WTC11 (cell line): Measurements from ENCODE around the gene SLC2A10.

Source experiments
- CBFB ChIP-seq: sonication (generic); formaldehyde crosslinking; IDR thresholded peaks from 2 replicates; pipeline ENCODE4 v1.8.1; 2022; ENCODE audit warnings: mild to moderate bottlenecking, low read depth, missing genetic modification reagents
- ERG ChIP-seq: fragments of 250-450 bp; sonication (Bioruptor Pico); IDR thresholded peaks from 2 replicates; pipeline ENCODE4 v1.8.0; 2021; ENCODE audit warnings: mild to moderate bottlenecking
- NR1H2 ChIP-seq: sonication (generic); formaldehyde crosslinking; IDR thresholded peaks from 2 replicates; pipeline ENCODE4 v1.9.0; 2021; ENCODE audit warnings: mild to moderate bottlenecking, moderate library complexity, missing genetic modification reagents
- RORB ChIP-seq: fragments of 250-450 bp; sonication (Bioruptor Pico); IDR thresholded peaks from 2 replicates; pipeline ENCODE4 v1.9.0; 2021; ENCODE audit warnings: mild to moderate bottlenecking
- SMAD3 ChIP-seq: sonication (generic); formaldehyde crosslinking; IDR thresholded peaks from 2 replicates; pipeline ENCODE4 v1.8.0; 2022; ENCODE audit warnings: missing genetic modification reagents, mild to moderate bottlenecking, borderline replicate concordance
- TEAD1 ChIP-seq: sonication (generic); formaldehyde crosslinking; IDR thresholded peaks from 2 replicates; pipeline ENCODE4 v1.8.0; 2022; ENCODE audit warnings: mild to moderate bottlenecking, missing genetic modification reagents
- ZBTB21 ChIP-seq: sonication (generic); formaldehyde crosslinking; IDR thresholded peaks from 2 replicates; pipeline ENCODE4 v1.8.1; 2023; ENCODE audit warnings: mild to moderate bottlenecking, missing genetic modification reagents, borderline replicate concordance
- ZBTB43 ChIP-seq: sonication (generic); formaldehyde crosslinking; IDR thresholded peaks from 2 replicates; pipeline ENCODE4 v1.8.1; 2023; ENCODE audit warnings: mild to moderate bottlenecking, missing genetic modification reagents
- ZNF317 ChIP-seq: sonication (generic); formaldehyde crosslinking; IDR thresholded peaks from 2 replicates; pipeline ENCODE4 v1.8.1; 2023; ENCODE audit warnings: low read depth, mild to moderate bottlenecking, moderate library complexity, missing genetic modification reagents, borderline replicate concordance
- TF ChIP-seq, protein P1 (sequence below): fragments of 200-600 bp; IDR thresholded peaks from 2 replicates; pipeline ENCODE4 v1.8.0; 2022; ENCODE audit warnings: antibody characterized with exemption
- TF ChIP-seq, protein P2 (sequence below): sonication (generic); formaldehyde crosslinking; IDR thresholded peaks from 2 replicates; pipeline ENCODE4 v1.8.1; 2022; ENCODE audit warnings: mild to moderate bottlenecking, missing genetic modification reagents, moderate library complexity, borderline replicate concordance
- TF ChIP-seq, protein P3 (sequence below): sonication (generic); formaldehyde crosslinking; IDR thresholded peaks from 2 replicates; pipeline ENCODE4 v1.8.1; 2023; ENCODE audit warnings: mild to moderate bottlenecking, moderate library complexity, missing genetic modification reagents

DNA sequence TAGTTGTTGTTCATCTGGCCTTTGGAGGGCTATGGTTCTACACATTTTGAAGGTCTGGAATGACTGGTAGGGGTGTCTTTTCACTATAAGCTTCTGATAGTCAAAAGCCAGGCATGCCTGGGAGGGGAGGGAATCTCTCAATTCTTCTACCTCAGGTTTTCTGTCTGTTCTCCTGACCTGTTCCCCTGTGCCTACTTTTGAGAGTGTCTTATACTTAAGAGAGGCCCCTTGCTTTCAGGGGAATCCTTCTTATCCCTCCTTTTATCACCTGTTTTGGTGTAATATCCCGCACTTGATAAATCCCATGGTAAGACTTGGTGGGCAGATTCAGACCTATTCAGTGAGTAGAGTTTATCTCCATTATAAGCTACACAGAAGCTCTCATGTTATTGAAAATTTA lies 47.8 kb upstream of the SLC2A10 start:
- TF ChIP-seq TEAD1 (CRISPR knock-in tag) = no peak
- TF ChIP-seq ERG = no peak
- TF ChIP-seq, protein P1, sequence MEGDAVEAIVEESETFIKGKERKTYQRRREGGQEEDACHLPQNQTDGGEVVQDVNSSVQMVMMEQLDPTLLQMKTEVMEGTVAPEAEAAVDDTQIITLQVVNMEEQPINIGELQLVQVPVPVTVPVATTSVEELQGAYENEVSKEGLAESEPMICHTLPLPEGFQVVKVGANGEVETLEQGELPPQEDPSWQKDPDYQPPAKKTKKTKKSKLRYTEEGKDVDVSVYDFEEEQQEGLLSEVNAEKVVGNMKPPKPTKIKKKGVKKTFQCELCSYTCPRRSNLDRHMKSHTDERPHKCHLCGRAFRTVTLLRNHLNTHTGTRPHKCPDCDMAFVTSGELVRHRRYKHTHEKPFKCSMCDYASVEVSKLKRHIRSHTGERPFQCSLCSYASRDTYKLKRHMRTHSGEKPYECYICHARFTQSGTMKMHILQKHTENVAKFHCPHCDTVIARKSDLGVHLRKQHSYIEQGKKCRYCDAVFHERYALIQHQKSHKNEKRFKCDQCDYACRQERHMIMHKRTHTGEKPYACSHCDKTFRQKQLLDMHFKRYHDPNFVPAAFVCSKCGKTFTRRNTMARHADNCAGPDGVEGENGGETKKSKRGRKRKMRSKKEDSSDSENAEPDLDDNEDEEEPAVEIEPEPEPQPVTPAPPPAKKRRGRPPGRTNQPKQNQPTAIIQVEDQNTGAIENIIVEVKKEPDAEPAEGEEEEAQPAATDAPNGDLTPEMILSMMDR = no peak
- TF ChIP-seq SMAD3 (CRISPR knock-in tag) = no peak
- TF ChIP-seq CBFB (CRISPR knock-in tag) = no peak
- no peak for TF ChIP-seq ZNF317 (CRISPR knock-in tag)
- no peak for TF ChIP-seq NR1H2 (CRISPR knock-in tag)
- TF ChIP-seq ZBTB43 = no peak
- TF ChIP-seq, protein P2, sequence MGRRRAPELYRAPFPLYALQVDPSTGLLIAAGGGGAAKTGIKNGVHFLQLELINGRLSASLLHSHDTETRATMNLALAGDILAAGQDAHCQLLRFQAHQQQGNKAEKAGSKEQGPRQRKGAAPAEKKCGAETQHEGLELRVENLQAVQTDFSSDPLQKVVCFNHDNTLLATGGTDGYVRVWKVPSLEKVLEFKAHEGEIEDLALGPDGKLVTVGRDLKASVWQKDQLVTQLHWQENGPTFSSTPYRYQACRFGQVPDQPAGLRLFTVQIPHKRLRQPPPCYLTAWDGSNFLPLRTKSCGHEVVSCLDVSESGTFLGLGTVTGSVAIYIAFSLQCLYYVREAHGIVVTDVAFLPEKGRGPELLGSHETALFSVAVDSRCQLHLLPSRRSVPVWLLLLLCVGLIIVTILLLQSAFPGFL (CRISPR knock-in tag) = no peak
- no peak for TF ChIP-seq ZBTB21 (CRISPR knock-in tag)
- TF ChIP-seq, protein P3, sequence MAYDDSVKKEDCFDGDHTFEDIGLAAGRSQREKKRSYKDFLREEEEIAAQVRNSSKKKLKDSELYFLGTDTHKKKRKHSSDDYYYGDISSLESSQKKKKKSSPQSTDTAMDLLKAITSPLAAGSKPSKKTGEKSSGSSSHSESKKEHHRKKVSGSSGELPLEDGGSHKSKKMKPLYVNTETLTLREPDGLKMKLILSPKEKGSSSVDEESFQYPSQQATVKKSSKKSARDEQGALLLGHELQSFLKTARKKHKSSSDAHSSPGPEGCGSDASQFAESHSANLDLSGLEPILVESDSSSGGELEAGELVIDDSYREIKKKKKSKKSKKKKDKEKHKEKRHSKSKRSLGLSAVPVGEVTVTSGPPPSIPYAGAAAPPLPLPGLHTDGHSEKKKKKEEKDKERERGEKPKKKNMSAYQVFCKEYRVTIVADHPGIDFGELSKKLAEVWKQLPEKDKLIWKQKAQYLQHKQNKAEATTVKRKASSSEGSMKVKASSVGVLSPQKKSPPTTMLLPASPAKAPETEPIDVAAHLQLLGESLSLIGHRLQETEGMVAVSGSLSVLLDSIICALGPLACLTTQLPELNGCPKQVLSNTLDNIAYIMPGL (CRISPR knock-in tag) = no peak
- TF ChIP-seq RORB (CRISPR knock-in tag) = no peak
